Measurements from ENCODE around the gene MYD88. TPM values are rescaled to one million over a fixed set of nuclear protein-coding genes. Genes with fewer than 3 reads are reported as not detected.
A peak's percentile ranks its signal among the peaks of the same experiment; 100 is the strongest.

Gene MYD88
- total RNA-seq: 6.9 TPM
- long read RNA-seq, transcript MYD88-201 (5 exons, 2,850 nt): major isoform, 12 of 17 reads
- long read RNA-seq, partial matches to known transcripts: 0 of 17 reads
- long read RNA-seq, other reads (novel, unspliced or antisense): 3 of 17 reads

DNA sequence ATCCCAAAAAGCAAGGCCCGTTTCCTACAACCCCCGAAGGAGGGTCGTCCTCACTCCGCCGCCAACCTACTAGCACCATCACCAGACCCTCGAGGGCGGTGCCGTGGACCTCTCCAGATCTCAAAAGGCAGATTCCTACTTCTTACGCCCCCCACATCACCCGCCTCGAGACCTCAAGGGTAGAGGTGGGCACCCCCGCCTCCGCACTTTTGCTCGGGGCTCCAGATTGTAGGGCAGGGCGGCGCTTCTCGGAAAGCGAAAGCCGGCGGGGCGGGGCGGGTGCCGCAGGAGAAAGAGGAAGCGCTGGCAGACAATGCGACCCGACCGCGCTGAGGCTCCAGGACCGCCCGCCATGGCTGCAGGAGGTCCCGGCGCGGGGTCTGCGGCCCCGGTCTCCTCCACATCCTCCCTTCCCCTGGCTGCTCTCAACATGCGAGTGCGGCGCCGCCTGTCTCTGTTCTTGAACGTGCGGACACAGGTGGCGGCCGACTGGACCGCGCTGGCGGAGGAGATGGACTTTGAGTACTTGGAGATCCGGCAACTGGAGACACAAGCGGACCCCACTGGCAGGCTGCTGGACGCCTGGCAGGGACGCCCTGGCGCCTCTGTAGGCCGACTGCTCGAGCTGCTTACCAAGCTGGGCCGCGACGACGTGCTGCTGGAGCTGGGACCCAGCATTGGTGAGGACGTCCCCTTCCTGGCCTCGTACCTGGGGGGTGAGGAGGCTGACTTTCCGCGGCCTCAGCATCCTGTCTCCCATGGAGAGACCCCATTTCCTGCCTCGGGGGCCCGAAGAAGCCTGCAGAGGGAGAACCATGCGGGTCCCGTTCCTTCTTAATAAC, at the start of gene MYD88:
Gene MYD88, plus strand, starts transcription at position 313 of the 842 bp plus-strand sequence. Its CDS starts 40 bp downstream, at position 353.
- Histone ChIP-seq H3K27me3 (ENCODE audit: low read depth) (no peaks in the 10 kb centered on the region), H3K9me3 (replicated peaks) (no peaks in the 10 kb centered on the region), H3K4me1 (peaks cover 63% of the 10 kb centered on the region), H3K36me3 (peaks cover 38% of the 10 kb centered on the region), H3K27ac (replicated peaks) (peak within 1 kb of the TSS; percentile 98), H3K4me3 (peak within 1 kb of the TSS; percentile 91)
- peak; percentile 88 for DNase-seq
- TF ChIP-seq CTCF (IDR thresholded peaks at IDR 0.05; ENCODE audit: borderline replicate concordance): no peak
- intact Hi-C loops (cut with micrococcal nuclease): no loop called here

DNA sequence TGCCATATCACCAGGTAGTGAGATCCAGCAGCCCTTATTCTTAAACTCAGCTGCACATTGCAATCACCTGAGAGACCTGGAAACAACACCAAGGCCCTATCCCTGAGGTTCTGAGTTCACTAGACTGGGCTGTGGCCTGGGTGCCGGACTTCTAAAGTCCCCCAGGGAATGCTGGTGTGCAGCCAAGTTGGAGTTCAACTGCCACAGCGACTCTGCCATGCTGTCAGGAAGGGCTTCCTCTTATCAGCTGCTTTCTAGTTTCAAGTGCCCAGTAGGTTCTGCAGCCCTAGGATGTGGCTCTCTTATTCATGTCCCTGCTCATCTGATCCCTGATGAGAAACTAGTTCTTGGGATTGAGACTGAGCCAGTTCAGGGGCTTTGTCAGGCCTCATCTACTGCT, 49.3 kb upstream of the MYD88 start:
- no peak overlapping the region for H3K27ac ChIP-seq (replicated peaks)
- H3K4me3 ChIP-seq: no peak overlapping the region
- intact Hi-C loops (cut with micrococcal nuclease): no loop called here
- no peaks in the 10 kb centered on the region for H3K9me3 ChIP-seq (replicated peaks)
- no peaks in the 10 kb centered on the region for H3K36me3 ChIP-seq
- TF ChIP-seq CTCF (IDR thresholded peaks at IDR 0.05; ENCODE audit: borderline replicate concordance): no peak
- no peak for DNase-seq
- H3K27me3 ChIP-seq (ENCODE audit: low read depth): peaks cover 7% of the 10 kb centered on the region
- no peaks in the 10 kb centered on the region for H3K4me1 ChIP-seq

DNA sequence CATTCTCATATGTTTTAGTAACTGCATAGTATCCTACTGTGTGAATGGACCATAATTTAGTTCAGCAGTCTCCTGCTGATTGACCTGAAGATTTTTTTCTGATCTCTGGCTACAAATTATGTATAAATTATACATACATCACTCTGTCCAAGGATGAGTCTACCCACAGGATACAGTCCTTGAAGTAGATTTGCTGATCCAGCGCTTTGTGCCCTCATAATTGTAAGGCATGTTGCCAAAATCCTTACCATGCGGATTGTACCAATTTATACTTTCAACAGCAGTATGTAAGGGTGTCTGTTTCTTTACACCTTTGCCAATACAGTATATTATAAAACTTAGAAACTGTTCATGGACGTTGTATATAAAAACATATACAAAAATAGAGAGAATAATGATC, 48.0 kb upstream of the MYD88 start:
- intact Hi-C loops (cut with micrococcal nuclease): no loop called here
- TF ChIP-seq CTCF (IDR thresholded peaks at IDR 0.05; ENCODE audit: borderline replicate concordance): no peak
- Histone ChIP-seq H3K4me3 (no peak overlapping the region), H3K36me3 (no peaks in the 10 kb centered on the region), H3K9me3 (replicated peaks) (no peaks in the 10 kb centered on the region), H3K27ac (replicated peaks) (no peak overlapping the region), H3K27me3 (ENCODE audit: low read depth) (peaks cover 20% of the 10 kb centered on the region), H3K4me1 (no peaks in the 10 kb centered on the region)
- no peak for DNase-seq

DNA sequence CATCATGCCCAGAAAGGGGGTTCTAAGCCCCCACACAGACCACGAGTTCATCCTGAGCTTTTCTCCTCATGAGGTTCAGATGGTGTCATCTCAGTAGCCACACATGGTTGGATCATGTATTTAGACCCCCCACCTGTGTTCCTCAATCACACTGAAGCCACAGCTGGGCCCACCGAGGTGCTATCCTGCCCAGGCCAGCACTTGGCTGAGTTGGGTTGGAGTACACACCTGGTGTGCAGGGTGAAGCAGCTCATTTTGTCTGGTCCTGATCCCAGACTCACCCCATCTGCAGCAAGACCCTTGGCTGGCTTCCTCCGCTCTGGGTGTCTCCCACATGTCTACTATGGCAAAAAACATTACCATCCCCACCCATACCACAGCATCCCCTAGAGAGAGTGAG, 43.5 kb upstream of the MYD88 start:
- no peaks in the 10 kb centered on the region for H3K36me3 ChIP-seq
- no peaks in the 10 kb centered on the region for H3K9me3 ChIP-seq (replicated peaks)
- TF ChIP-seq CTCF (IDR thresholded peaks at IDR 0.05; ENCODE audit: borderline replicate concordance): no peak
- intact Hi-C loops (cut with micrococcal nuclease): no loop called here
- H3K27ac ChIP-seq (replicated peaks): no peak overlapping the region
- no peak overlapping the region for H3K4me3 ChIP-seq
- H3K27me3 ChIP-seq (ENCODE audit: low read depth): peaks cover 54% of the 10 kb centered on the region
- no peaks in the 10 kb centered on the region for H3K4me1 ChIP-seq
- DNase-seq: no peak

- H3K4me3 ChIP-seq: no peak overlapping the region
- DNase-seq: no peak
- TF ChIP-seq CTCF (IDR thresholded peaks at IDR 0.05; ENCODE audit: borderline replicate concordance): no peak
Observed at GRCh38 chr3:38095669-38096483, 42.6 kb upstream of the MYD88 start.

More at GRCh38 chr3:38095669-38096483, 42.6 kb upstream of the MYD88 start:
- intact Hi-C loops (cut with micrococcal nuclease): no loop called here
- H3K27me3 ChIP-seq (ENCODE audit: low read depth): peaks cover 63% of the 10 kb centered on the region
- H3K9me3 ChIP-seq (replicated peaks): no peaks in the 10 kb centered on the region
- no peaks in the 10 kb centered on the region for H3K36me3 ChIP-seq
- no peak overlapping the region for H3K27ac ChIP-seq (replicated peaks)
- H3K4me1 ChIP-seq: no peaks in the 10 kb centered on the region
